CD8-positive, alpha-beta memory T cell (primary cell): ENCODE results near the gene CLRN3. TPM values are rescaled to one million over a fixed set of nuclear protein-coding genes. Genes with fewer than 3 reads are reported as not detected.

Experiments used
- CTCF ChIA-PET: fragments of 350-600 bp; sonication (Branson Sonifier 250); formaldehyde crosslinking; loops from one replicate; lab custom pipeline; 2021; ENCODE audit warnings: antibody characterized with exemption; lab: Charles Lee
- POLR2A ChIA-PET: fragments of 350-600 bp; sonication (Branson Sonifier 250); formaldehyde crosslinking; loops from one replicate; lab custom pipeline; 2021; ENCODE audit warnings: antibody characterized with exemption; lab: Charles Lee
- DNase-seq, 5 donors: peaks; one replicate each; pipeline versions ENCODE4 v3.0.0 to v3.0.0-alpha.2; 2020 to 2022; ENCODE audit warnings: mixed read lengths in 1 of 5
- H3K27ac ChIP-seq: one replicate; pipeline ENCODE4 v1.7.0; 2013; ENCODE audit warnings: low read depth, mild to moderate bottlenecking, low read length, moderate library complexity
- H3K27me3 ChIP-seq: 2 replicates; pipeline ENCODE4 v1.7.0; 2013; ENCODE audit warnings: low read length, mild to moderate bottlenecking; ENCODE audit not compliant: insufficient read depth, poor library complexity, severe bottlenecking
- H3K36me3 ChIP-seq: 2 replicates; pipeline ENCODE4 v1.7.0; 2013; ENCODE audit warnings: mild to moderate bottlenecking, low read length, moderate library complexity; ENCODE audit not compliant: insufficient read depth
- H3K4me1 ChIP-seq: 2 replicates; pipeline ENCODE4 v1.7.0; 2013; ENCODE audit warnings: mild to moderate bottlenecking, low read length, moderate library complexity; ENCODE audit not compliant: insufficient read depth
- H3K4me3 ChIP-seq: 2 replicates; pipeline ENCODE4 v1.7.0; 2013; ENCODE audit warnings: mild to moderate bottlenecking, low read length
- H3K9me3 ChIP-seq: 2 replicates; pipeline ENCODE4 v1.7.0; 2013; ENCODE audit warnings: mild to moderate bottlenecking, low read length
- H3K27ac Mint-ChIP-seq, 8 donors: one replicate each; pipeline ENCODE4 v1.8.0; 2020 to 2021; ENCODE audit warnings: mixed read lengths in 8 of 8, mild to moderate bottlenecking in 6 of 8, inconsistent platforms in 3 of 8, moderate library complexity in 3 of 8
- H3K27me3 Mint-ChIP-seq, 2 donors: one replicate each; pipeline ENCODE4 v1.8.0; 2020 to 2021; ENCODE audit warnings: mixed read lengths in 2 of 2, mild to moderate bottlenecking in 1 of 2, moderate library complexity in 1 of 2
- H3K36me3 Mint-ChIP-seq, 3 donors: one replicate each; pipeline ENCODE4 v1.8.0; 2020 to 2021; ENCODE audit warnings: mixed read lengths in 3 of 3, inconsistent platforms in 1 of 3, mild to moderate bottlenecking in 1 of 3
- H3K4me1 Mint-ChIP-seq, 3 donors: one replicate each; pipeline ENCODE4 v1.8.0; 2020 to 2021; ENCODE audit warnings: mixed read lengths in 3 of 3, inconsistent platforms in 1 of 3, mild to moderate bottlenecking in 1 of 3
- H3K4me3 Mint-ChIP-seq, 7 donors: one replicate each; pipeline ENCODE4 v1.8.0; 2020 to 2021; ENCODE audit warnings: mixed read lengths in 7 of 7, mild to moderate bottlenecking in 6 of 7, moderate library complexity in 4 of 7, inconsistent platforms in 2 of 7
- H3K9me3 Mint-ChIP-seq, 5 donors: one replicate each; pipeline ENCODE4 v1.8.0; 2020 to 2022; ENCODE audit warnings: mixed read lengths in 5 of 5, mild to moderate bottlenecking in 3 of 5, moderate library complexity in 2 of 5, inconsistent platforms in 1 of 5
- polyA plus RNA-seq: library from polyadenylated mRNA; unstranded; fragments of 300-500 nt; fragmentation: Illumina TruSeq; gene quantifications from one replicate; pipeline ENCODE4 v1.2.3, GENCODE V29; 2021
- total RNA-seq, 2 experiments: library from RNA; stranded (reverse); gene quantifications; one replicate each; pipeline ENCODE4 v1.2.3, GENCODE V29; 2021

The CLRN3 gene
- total and polyA plus RNA-seq, 3 experiments from 2014 or later = not detected

DNA sequence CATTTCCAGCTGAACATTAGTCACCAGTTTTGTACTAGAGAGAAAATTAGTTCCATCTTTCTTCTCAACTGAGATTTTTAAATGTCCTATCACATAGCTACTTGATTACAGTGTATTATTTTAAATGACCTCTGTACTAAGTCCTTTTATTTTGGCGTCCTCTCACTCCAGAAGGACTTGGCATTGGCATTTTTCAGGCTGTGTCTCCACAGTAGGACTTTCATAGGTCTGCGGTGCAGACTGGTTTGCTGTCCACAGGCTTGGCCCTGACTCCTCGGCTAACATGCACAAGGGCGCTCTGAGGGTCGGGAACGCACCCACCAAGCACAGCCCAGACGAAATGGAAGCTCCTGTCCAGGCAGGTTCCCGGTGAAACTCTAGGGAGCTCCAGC lies 20.6 kb upstream of the CLRN3 start:
- Mint-ChIP-seq H3K27me3 (peaks cover 11 to 13% of the 10 kb centered on the region in 2 donors), H3K27ac (no peak overlapping the region), H3K9me3 (no peaks in the 10 kb centered on the region), H3K4me3 (no peak overlapping the region), H3K36me3 (no peaks in the 10 kb centered on the region), H3K4me1 (no peaks in the 10 kb centered on the region)
- Histone ChIP-seq H3K9me3 (no peaks in the 10 kb centered on the region), H3K27me3 (no peaks in the 10 kb centered on the region), H3K4me1 (no peaks in the 10 kb centered on the region), H3K4me3 (no peak overlapping the region), H3K27ac (no peak overlapping the region), H3K36me3 (no peaks in the 10 kb centered on the region)
- DNase-seq = no peak
- ChIA-PET CTCF (no interaction called here), POLR2A (no interaction called here)

DNA sequence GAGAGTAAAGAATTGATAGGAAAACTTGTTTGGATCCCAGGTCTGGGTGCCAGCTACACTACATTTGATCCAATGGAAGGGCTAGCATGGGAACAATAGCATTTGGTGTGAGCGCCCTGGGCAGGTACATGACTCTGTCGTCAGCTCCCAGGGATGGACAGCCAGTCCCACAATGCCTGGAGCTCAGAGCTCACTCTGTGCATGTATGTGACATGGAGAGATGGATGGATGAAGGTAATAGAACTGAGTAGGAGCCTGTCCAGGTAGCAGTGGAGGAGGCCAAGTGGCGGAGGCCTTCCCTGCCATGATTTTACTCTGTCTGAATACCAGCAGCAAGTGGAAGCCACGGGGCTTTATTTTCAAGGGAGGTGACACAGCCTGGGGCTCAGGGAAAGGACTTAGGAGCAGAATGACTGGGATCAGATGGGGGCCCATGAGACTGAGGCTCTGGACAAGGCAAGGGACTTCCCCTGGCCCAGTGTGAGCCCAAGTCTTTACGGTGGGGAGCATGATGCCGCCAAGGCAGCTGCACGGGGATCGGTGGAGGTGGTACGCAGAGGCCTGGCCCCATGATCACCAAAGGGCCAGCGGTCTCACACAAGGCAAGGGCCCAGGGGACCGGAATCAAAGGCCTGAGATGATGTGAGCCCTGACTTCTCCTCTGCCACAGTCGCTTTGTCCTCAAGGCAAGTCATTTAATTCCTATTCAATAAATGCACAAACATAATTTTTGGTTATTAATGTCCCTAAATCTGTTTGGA lies 20.0 kb upstream of the CLRN3 start:
- Mint-ChIP-seq H3K27me3 (peaks cover 14 to 18% of the 10 kb centered on the region in 2 donors), H3K9me3 (no peaks in the 10 kb centered on the region), H3K27ac (peak overlapping the region in 1 of 8 donors; percentile 79), H3K4me1 (no peaks in the 10 kb centered on the region), H3K4me3 (no peak overlapping the region), H3K36me3 (no peaks in the 10 kb centered on the region)
- no peaks in the 10 kb centered on the region for H3K4me1 ChIP-seq
- POLR2A ChIA-PET = no interaction called here
- CTCF ChIA-PET = no interaction called here
- H3K36me3 ChIP-seq = no peaks in the 10 kb centered on the region
- DNase-seq = no peak
- H3K4me3 ChIP-seq = no peak overlapping the region
- no peaks in the 10 kb centered on the region for H3K9me3 ChIP-seq
- no peak overlapping the region for H3K27ac ChIP-seq
- peaks cover 4% of the 10 kb centered on the region for H3K27me3 ChIP-seq

DNA sequence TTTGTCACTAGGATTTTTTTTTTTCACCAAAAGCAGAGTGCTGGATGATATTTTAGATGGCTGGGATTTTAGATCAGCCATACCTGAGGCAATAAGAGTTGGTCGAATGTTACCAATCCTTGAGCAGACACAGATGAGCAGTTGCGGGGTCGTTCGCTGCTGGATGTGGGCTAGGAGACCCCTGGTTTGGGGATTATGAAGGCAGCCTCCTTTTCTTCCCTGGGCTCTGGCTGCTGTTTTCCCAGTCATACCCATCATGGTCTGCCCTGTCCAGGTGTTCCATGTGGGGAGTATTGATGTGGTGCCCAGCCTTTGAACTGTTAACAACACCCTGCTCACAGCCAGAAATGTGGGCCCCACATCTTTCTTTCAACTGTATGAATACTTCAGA lies 19.1 kb upstream of the CLRN3 start:
- Mint-ChIP-seq H3K36me3 (no peaks in the 10 kb centered on the region), H3K27me3 (peaks cover 14 to 18% of the 10 kb centered on the region in 2 donors), H3K4me3 (no peak overlapping the region), H3K4me1 (no peaks in the 10 kb centered on the region), H3K27ac (peak overlapping the region in 1 of 8 donors; percentile 15), H3K9me3 (no peaks in the 10 kb centered on the region)
- ChIA-PET CTCF (no interaction called here), POLR2A (no interaction called here)
- H3K4me1 ChIP-seq = no peaks in the 10 kb centered on the region
- DNase-seq = no peak
- peaks cover 5% of the 10 kb centered on the region for H3K27me3 ChIP-seq
- H3K36me3 ChIP-seq = no peaks in the 10 kb centered on the region
- H3K27ac ChIP-seq = no peak overlapping the region
- H3K4me3 ChIP-seq = no peak overlapping the region
- H3K9me3 ChIP-seq = no peaks in the 10 kb centered on the region

DNA sequence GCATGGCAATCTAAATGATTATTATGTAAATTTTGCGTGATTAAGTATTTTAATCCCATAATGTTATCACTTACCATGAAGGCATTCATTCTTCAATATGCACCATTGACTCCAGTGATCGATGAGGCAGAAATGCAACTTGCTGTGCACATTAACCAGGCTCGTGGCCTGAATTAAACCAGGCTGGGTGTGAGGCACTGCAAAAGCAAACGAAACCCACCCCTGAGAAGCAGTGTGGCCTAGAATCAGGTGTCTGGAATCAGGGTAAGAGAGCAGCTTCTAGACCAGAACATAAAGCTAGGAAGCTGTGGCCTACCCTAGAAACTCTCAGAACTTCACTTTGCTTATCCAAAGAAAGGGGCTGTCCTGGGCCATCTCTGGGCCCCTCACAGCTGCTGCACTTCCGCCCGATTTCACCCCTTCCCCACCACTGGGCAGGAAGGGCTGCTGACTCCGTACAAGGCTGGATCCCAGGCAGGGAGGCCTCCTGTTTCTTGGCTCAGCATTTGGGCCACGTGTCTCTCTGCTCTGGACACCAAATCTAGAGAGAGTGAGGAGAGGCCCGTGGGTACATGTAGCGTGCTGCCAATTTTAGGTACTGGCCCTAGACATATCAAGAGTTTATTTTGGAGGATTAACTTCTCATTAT lies 18.6 kb upstream of the CLRN3 start:
- H3K9me3 Mint-ChIP-seq = no peaks in the 10 kb centered on the region
- Histone ChIP-seq H3K27ac (no peak overlapping the region), H3K4me1 (no peaks in the 10 kb centered on the region), H3K9me3 (no peaks in the 10 kb centered on the region), H3K27me3 (peaks cover 8% of the 10 kb centered on the region), H3K36me3 (no peaks in the 10 kb centered on the region), H3K4me3 (no peak overlapping the region)
- ChIA-PET CTCF (no interaction called here), POLR2A (no interaction called here)
- H3K36me3 Mint-ChIP-seq = no peaks in the 10 kb centered on the region
- peaks cover 16 to 22% of the 10 kb centered on the region in 2 donors for H3K27me3 Mint-ChIP-seq
- DNase-seq = no peak
- no peak overlapping the region for H3K27ac Mint-ChIP-seq
- no peak overlapping the region for H3K4me3 Mint-ChIP-seq
- no peaks in the 10 kb centered on the region for H3K4me1 Mint-ChIP-seq

DNA sequence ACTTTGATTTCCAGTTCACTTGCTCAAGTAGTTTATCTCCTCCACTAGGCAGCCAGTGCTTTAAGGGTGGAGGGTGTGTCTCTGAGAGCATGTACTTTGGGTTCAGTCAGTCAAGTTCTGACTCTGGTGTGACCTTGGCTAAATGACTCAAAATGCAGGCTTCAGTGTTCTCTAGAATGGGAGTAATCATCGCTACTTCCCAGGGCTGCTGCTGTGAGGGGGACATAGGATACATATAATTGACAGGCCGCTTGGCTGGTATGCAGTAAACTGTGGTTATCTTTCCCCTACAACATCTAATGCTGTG lies 17.7 kb upstream of the CLRN3 start:
- Mint-ChIP-seq H3K27me3 (peaks cover 20 to 31% of the 10 kb centered on the region in 2 donors), H3K4me3 (peak overlapping the region in 1 of 7 donors; percentile 11), H3K36me3 (no peaks in the 10 kb centered on the region), H3K4me1 (no peaks in the 10 kb centered on the region), H3K27ac (no peak overlapping the region), H3K9me3 (no peaks in the 10 kb centered on the region)
- POLR2A ChIA-PET = no interaction called here
- Histone ChIP-seq H3K4me3 (no peak overlapping the region), H3K36me3 (no peaks in the 10 kb centered on the region), H3K4me1 (no peaks in the 10 kb centered on the region), H3K27me3 (peaks cover 11% of the 10 kb centered on the region), H3K27ac (no peak overlapping the region), H3K9me3 (no peaks in the 10 kb centered on the region)
- DNase-seq = no peak
- CTCF ChIA-PET = no interaction called here

DNA sequence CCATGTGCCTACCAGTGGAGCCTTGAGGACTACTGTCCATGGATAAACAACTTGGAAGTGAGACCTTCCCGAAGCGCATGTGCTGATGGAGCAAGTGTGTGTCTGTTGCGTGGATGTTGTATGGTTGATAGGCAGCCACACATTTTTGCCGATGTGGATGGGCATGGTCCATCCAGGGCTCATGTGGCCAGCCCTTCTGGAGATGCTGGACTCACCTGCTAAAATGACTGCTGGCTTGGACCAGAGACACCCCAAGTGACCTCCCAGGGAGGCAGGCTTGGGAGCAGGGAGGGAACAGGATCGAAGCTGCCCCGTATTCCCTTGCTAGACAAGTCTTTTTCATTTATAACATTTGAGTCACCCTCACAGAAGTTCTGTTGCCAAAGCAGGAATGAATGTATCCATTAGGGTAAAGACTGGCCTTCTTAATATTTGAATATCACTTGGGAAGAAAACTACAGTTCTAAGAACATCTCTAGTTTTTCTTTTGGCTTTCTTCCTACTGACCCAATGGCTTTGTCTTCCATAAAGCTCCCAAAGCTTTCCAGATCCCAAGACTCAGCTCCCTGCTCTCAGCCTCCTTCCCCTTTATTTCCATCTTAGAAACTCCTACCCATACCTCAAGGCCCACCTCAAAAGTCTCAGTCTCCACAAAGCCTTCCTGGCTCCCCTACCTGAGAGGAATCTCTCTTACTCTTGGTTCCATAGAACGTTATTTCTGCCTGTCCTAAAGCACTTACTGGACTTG lies 17.1 kb upstream of the CLRN3 start:
- POLR2A ChIA-PET = no interaction called here
- no peaks in the 10 kb centered on the region for H3K4me1 Mint-ChIP-seq
- H3K27me3 Mint-ChIP-seq = peaks cover 21 to 36% of the 10 kb centered on the region in 2 donors
- Histone ChIP-seq H3K36me3 (no peaks in the 10 kb centered on the region), H3K27me3 (peaks cover 11% of the 10 kb centered on the region), H3K9me3 (no peaks in the 10 kb centered on the region), H3K27ac (no peak overlapping the region), H3K4me3 (no peak overlapping the region), H3K4me1 (no peaks in the 10 kb centered on the region)
- no peaks in the 10 kb centered on the region for H3K36me3 Mint-ChIP-seq
- CTCF ChIA-PET = no interaction called here
- H3K4me3 Mint-ChIP-seq = peak overlapping the region in 2 of 7 donors; percentile 11 to 68
- no peak for DNase-seq
- H3K9me3 Mint-ChIP-seq = no peaks in the 10 kb centered on the region
- H3K27ac Mint-ChIP-seq = no peak overlapping the region

DNA sequence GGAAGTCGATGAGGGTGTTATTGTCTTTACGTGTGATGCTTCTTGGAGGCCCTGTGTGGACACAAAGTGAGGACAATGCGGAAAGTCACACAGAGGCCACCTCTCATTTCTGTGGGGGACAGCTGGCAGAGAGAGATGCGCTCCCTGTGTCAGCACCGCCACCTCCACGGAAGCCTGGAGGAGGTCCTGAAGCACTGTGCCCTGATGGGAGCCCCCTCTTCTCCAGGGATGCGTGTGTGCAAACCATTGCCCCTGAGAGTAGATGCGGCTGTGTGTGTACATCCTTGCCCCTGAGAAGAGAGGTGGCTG lies 16.2 kb upstream of the CLRN3 start:
- Histone ChIP-seq H3K4me1 (no peaks in the 10 kb centered on the region), H3K36me3 (no peaks in the 10 kb centered on the region), H3K4me3 (no peak overlapping the region), H3K27me3 (peaks cover 11% of the 10 kb centered on the region), H3K9me3 (no peaks in the 10 kb centered on the region), H3K27ac (no peak overlapping the region)
- POLR2A ChIA-PET = no interaction called here
- no peak for DNase-seq
- Mint-ChIP-seq H3K9me3 (no peaks in the 10 kb centered on the region), H3K4me3 (peak overlapping the region in 3 of 7 donors; percentile 19 to 39 (median 23)), H3K4me1 (no peaks in the 10 kb centered on the region), H3K27ac (no peak overlapping the region), H3K36me3 (no peaks in the 10 kb centered on the region), H3K27me3 (peaks cover 26 to 40% of the 10 kb centered on the region in 2 donors)
- CTCF ChIA-PET = no interaction called here
